Mesenchymal stem cell (in vitro differentiated cells and primary cell): ENCODE data around the gene TBC1D22A.
"Not testable (repeated sequence)": the region's sequence is repeated elsewhere in the genome, so short reads cannot be mapped to it uniquely, and the experiment has no call there.

Experiments
- DNase-seq: peaks from one replicate; pipeline ENCODE4 v3.0.0-alpha.2; 2013
- H2AFZ ChIP-seq: one replicate; pipeline ENCODE4 v1.6.1; 2013; ENCODE audit warnings: low read depth, mild to moderate bottlenecking, control low read depth, inconsistent platforms, low read length, moderate library complexity
- H2AK5ac ChIP-seq: 2 replicates; pipeline ENCODE4 v1.6.1; 2013; ENCODE audit warnings: low read length, moderate library complexity, mild to moderate bottlenecking, inconsistent platforms; ENCODE audit not compliant: severe bottlenecking
- H2BK120ac ChIP-seq: one replicate; pipeline ENCODE4 v1.6.1; 2013; ENCODE audit warnings: low read depth, mild to moderate bottlenecking, inconsistent platforms, low read length, moderate library complexity
- H2BK12ac ChIP-seq, 2 experiments: one replicate each; pipeline ENCODE4 v1.6.1; 2013; ENCODE audit warnings: inconsistent platforms in 2 of 2, low read length in 2 of 2, mild to moderate bottlenecking in 2 of 2, moderate library complexity in 2 of 2, control low read depth in 1 of 2
- H2BK15ac ChIP-seq: one replicate; pipeline ENCODE4 v1.6.1; 2013; ENCODE audit warnings: mild to moderate bottlenecking, low read depth, inconsistent platforms; ENCODE audit not compliant: poor library complexity, severe bottlenecking
- H2BK5ac ChIP-seq: 2 replicates; pipeline ENCODE4 v1.6.1; 2013; ENCODE audit warnings: low read depth, mild to moderate bottlenecking, low read length, control low read depth, inconsistent platforms; ENCODE audit not compliant: poor library complexity, severe bottlenecking
- H3K14ac ChIP-seq, 2 experiments: one replicate each; pipeline ENCODE4 v1.6.1; 2013; ENCODE audit warnings: inconsistent platforms in 2 of 2, low read length in 2 of 2, control low read depth in 1 of 2, mild to moderate bottlenecking in 1 of 2, moderate library complexity in 1 of 2
- H3K18ac ChIP-seq, 2 experiments: one replicate each; pipeline ENCODE4 v1.6.1; 2013; ENCODE audit warnings: inconsistent platforms in 2 of 2, low read length in 2 of 2, control low read depth in 1 of 2, low read depth in 1 of 2, mild to moderate bottlenecking in 1 of 2
- H3K23ac ChIP-seq, 2 experiments: one replicate each; pipeline ENCODE4 v1.6.1; 2013; ENCODE audit warnings: inconsistent platforms in 2 of 2, low read length in 2 of 2, mild to moderate bottlenecking in 2 of 2, moderate library complexity in 2 of 2, control low read depth in 1 of 2
- H3K27ac ChIP-seq: 2 replicates; pipeline ENCODE4 v1.5.1; 2013; ENCODE audit warnings: mild to moderate bottlenecking, moderate library complexity, low read length, control low read depth, inconsistent platforms; ENCODE audit not compliant: poor library complexity, severe bottlenecking
- H3K27me3 ChIP-seq, 2 experiments: 2 replicates each; pipeline versions ENCODE4 v1.6.1 to v1.7.0; 2013; ENCODE audit warnings: low read length in 2 of 2, mild to moderate bottlenecking in 2 of 2, moderate library complexity in 2 of 2, control low read depth in 1 of 2, inconsistent platforms in 1 of 2; ENCODE audit not compliant: control insufficient read depth in 1 of 2, insufficient read depth in 1 of 2
- H3K36me3 ChIP-seq, 2 experiments: 2 replicates each; pipeline versions ENCODE4 v1.6.1 to v1.7.0; 2013; ENCODE audit warnings: low read length in 2 of 2, control low read depth in 1 of 2, inconsistent platforms in 1 of 2, low read depth in 1 of 2, mild to moderate bottlenecking in 1 of 2; ENCODE audit not compliant: insufficient read depth in 2 of 2, control insufficient read depth in 1 of 2
- H3K4ac ChIP-seq, 2 experiments: one replicate each; pipeline ENCODE4 v1.6.1; 2013; ENCODE audit warnings: inconsistent platforms in 2 of 2, low read length in 2 of 2, mild to moderate bottlenecking in 2 of 2, moderate library complexity in 2 of 2, control low read depth in 1 of 2, low read depth in 1 of 2
- H3K4me1 ChIP-seq: 2 replicates; pipeline ENCODE4 v1.6.1; 2013; ENCODE audit warnings: low read depth, low read length, control low read depth; ENCODE audit not compliant: control insufficient read depth, insufficient read depth
- H3K4me2 ChIP-seq: 2 replicates; pipeline ENCODE4 v1.6.1; 2013; ENCODE audit warnings: low read length, mild to moderate bottlenecking, inconsistent platforms; ENCODE audit not compliant: poor library complexity, severe bottlenecking
- H3K4me3 ChIP-seq, 2 experiments: 2 replicates each; pipeline versions ENCODE4 v1.5.1 to v1.7.0; 2013; ENCODE audit warnings: low read length in 2 of 2, mild to moderate bottlenecking in 2 of 2, control low read depth in 1 of 2, low read depth in 1 of 2; ENCODE audit not compliant: insufficient read depth in 1 of 2
- H3K79me1 ChIP-seq: replicated peaks from 2 replicates; pipeline ENCODE4 v1.6.1; 2013; ENCODE audit warnings: mild to moderate bottlenecking, control low read depth, low read length, inconsistent platforms; ENCODE audit not compliant: poor library complexity, severe bottlenecking
- H3K9ac ChIP-seq: 2 replicates; pipeline ENCODE4 v1.7.0; 2013; ENCODE audit warnings: mild to moderate bottlenecking, low read length, moderate library complexity
- H3K9me3 ChIP-seq: 2 replicates; pipeline ENCODE4 v1.7.0; 2013; ENCODE audit warnings: mild to moderate bottlenecking, low read length; ENCODE audit not compliant: control insufficient read depth
- H4K8ac ChIP-seq: one replicate; pipeline ENCODE4 v1.6.1; 2013; ENCODE audit warnings: inconsistent platforms, mild to moderate bottlenecking, low read length, moderate library complexity
- H4K91ac ChIP-seq: one replicate; pipeline ENCODE4 v1.6.1; 2013; ENCODE audit warnings: mild to moderate bottlenecking, low read length, inconsistent platforms
- WGBS: methylation state at CpG from one replicate; pipeline ENCODE4 v1.1.7; 2013; ENCODE audit warnings: mixed read lengths; 5-methylcytosine and 5-hydroxymethylcytosine counted together

The TBC1D22A gene

GRCh38 chr22:46815132-46815531 is 52.7 kb downstream of the TBC1D22A start:
- Histone ChIP-seq H3K9ac (no peak overlapping the region), H2AK5ac (no peak overlapping the region), H2BK120ac (no peak overlapping the region), H3K36me3 (peaks cover 8 to 13% of the 10 kb centered on the region in 2 experiments), H3K9me3 (no peaks in the 10 kb centered on the region), H3K14ac (no peak overlapping the region), H2BK5ac (no peak overlapping the region), H3K27ac (no peak overlapping the region), H3K4me3 (no peak overlapping the region), H3K4me2 (no peak overlapping the region), H2BK15ac (no peak overlapping the region), H4K8ac (no peak overlapping the region), H3K4ac (no peak overlapping the region), H3K18ac (no peak overlapping the region), H2AFZ (no peak overlapping the region), H2BK12ac (no peak overlapping the region), H3K23ac (no peak overlapping the region), H3K4me1 (peaks cover 22% of the 10 kb centered on the region), H3K79me1 (peaks cover 23% of the 10 kb centered on the region), H3K27me3 (no peaks in the 10 kb centered on the region), H4K91ac (no peak overlapping the region)
- DNase-seq, result no peak
- WGBS, result 96% methylated on average over 12 of the region's 12 CpGs

- Histone ChIP-seq H3K36me3 (peaks cover 8 to 13% of the 10 kb centered on the region in 2 experiments), H2BK15ac (no peak overlapping the region), H2AFZ (no peak overlapping the region), H3K27ac (no peak overlapping the region), H3K4me3 (no peak overlapping the region), H3K27me3 (no peaks in the 10 kb centered on the region), H2BK12ac (peak overlapping the region in 1 of 2 experiments; percentile 37), H2AK5ac (peak overlapping the region; percentile 23), H3K18ac (peak overlapping the region in 1 of 2 experiments; percentile 28), H4K91ac (no peak overlapping the region), H3K4ac (no peak overlapping the region), H2BK120ac (no peak overlapping the region), H3K4me2 (no peak overlapping the region), H3K9me3 (no peaks in the 10 kb centered on the region), H3K14ac (no peak overlapping the region), H4K8ac (no peak overlapping the region), H3K79me1 (peaks cover 23% of the 10 kb centered on the region), H2BK5ac (no peak overlapping the region), H3K4me1 (peaks cover 22% of the 10 kb centered on the region), H3K9ac (peak overlapping the region; percentile 61), H3K23ac (no peak overlapping the region)
- no peak for DNase-seq
- WGBS, result 90% methylated on average over 5 of the region's 5 CpGs
Observed at GRCh38 chr22:46815559-46815895, 53.1 kb downstream of the TBC1D22A start.

GRCh38 chr22:46815896-46816731 is 53.7 kb downstream of the TBC1D22A start:
- H3K23ac ChIP-seq, result peak overlapping the region in 1 of 2 experiments; percentile 23
- no peak overlapping the region for H2BK15ac ChIP-seq
- peaks cover 18% of the 10 kb centered on the region for H3K79me1 ChIP-seq
- peaks cover 22% of the 10 kb centered on the region for H3K4me1 ChIP-seq
- peaks cover 2 to 9% of the 10 kb centered on the region in 2 experiments for H3K36me3 ChIP-seq
- peak overlapping the region; percentile 54 for H2AK5ac ChIP-seq
- H2BK12ac ChIP-seq, result peak overlapping the region in 1 of 2 experiments; percentile 37
- no peak overlapping the region for H3K4ac ChIP-seq
- no peaks in the 10 kb centered on the region for H3K27me3 ChIP-seq
- H2BK120ac ChIP-seq, result no peak overlapping the region
- no peak overlapping the region for H3K4me2 ChIP-seq
- peak overlapping the region in 1 of 2 experiments; percentile 11 for H3K4me3 ChIP-seq
- no peak overlapping the region for H2AFZ ChIP-seq
- peak overlapping the region; percentile 61 for H3K9ac ChIP-seq
- H3K9me3 ChIP-seq, result no peaks in the 10 kb centered on the region
- 77% methylated on average over 12 of the region's 15 CpGs for WGBS
- H2BK5ac ChIP-seq, result no peak overlapping the region
- H3K14ac ChIP-seq, result no peak overlapping the region
- no peak overlapping the region for H4K91ac ChIP-seq
- no peak overlapping the region for H4K8ac ChIP-seq
- DNase-seq, result peak; percentile 55
- H3K27ac ChIP-seq, result peak overlapping the region; percentile 57
- H3K18ac ChIP-seq, result peak overlapping the region; percentile 59 to 75

- H3K36me3 ChIP-seq, H2BK5ac ChIP-seq, H3K18ac ChIP-seq, H3K23ac ChIP-seq, H4K91ac ChIP-seq, H3K4me3 ChIP-seq, DNase-seq, H2AFZ ChIP-seq, H3K4ac ChIP-seq, H2AK5ac ChIP-seq, H4K8ac ChIP-seq, H3K4me2 ChIP-seq, H3K14ac ChIP-seq, H3K27ac ChIP-seq, H2BK12ac ChIP-seq, H3K27me3 ChIP-seq, H2BK120ac ChIP-seq, H3K9ac ChIP-seq, H2BK15ac ChIP-seq, H3K9me3 ChIP-seq: not testable (repeated sequence)
- 90% methylated on average over 1 of the region's 4 CpGs for WGBS
- H3K79me1 ChIP-seq, result peaks cover 14% of the 10 kb centered on the region
- H3K4me1 ChIP-seq, result peaks cover 20% of the 10 kb centered on the region
Observed at GRCh38 chr22:46817390-46817789, 54.9 kb downstream of the TBC1D22A start.
